H1 (cell line): Measurements from ENCODE around the gene GEMIN7. TPM values are rescaled to one million over a fixed set of nuclear protein-coding genes. Genes with fewer than 3 reads are reported as not detected.

Experiments
- ATF2 ChIP-seq: IDR thresholded peaks from 2 replicates; pipeline ENCODE4 v1.6.1; 2012; ENCODE audit warnings: low read length, inconsistent platforms
- BCL11A ChIP-seq, 2 experiments: IDR thresholded peaks; one replicate each; pipeline ENCODE4 v1.6.1; 2011; ENCODE audit warnings: low read depth in 2 of 2, low read length in 2 of 2, mild to moderate bottlenecking in 2 of 2
- CBX5 ChIP-seq: fragments of 300-800, 300-1000 bp; sonication (generic); IDR thresholded peaks from 2 replicates; pipeline ENCODE4 v1.7.1; 2016; ENCODE audit warnings: antibody characterized with exemption, low read length, low read depth
- CEBPB ChIP-seq: IDR thresholded peaks from 2 replicates; pipeline ENCODE4 v1.6.1; 2012; ENCODE audit warnings: low read depth, low read length
- CHD1 ChIP-seq: IDR thresholded peaks from 2 replicates; pipeline ENCODE4 v1.6.1; 2012; ENCODE audit warnings: low read depth, low read length, improper control_type of control experiment
- EZH2 ChIP-seq: fragments of 200-600 bp; sonication (generic); IDR thresholded peaks from 2 replicates; pipeline ENCODE4 v1.7.1; 2012; ENCODE audit warnings: low read depth, mild to moderate bottlenecking, moderate library complexity, low read length, inconsistent platforms; ENCODE audit not compliant: severe bottlenecking
- GABPA ChIP-seq: IDR thresholded peaks from 2 replicates; pipeline ENCODE4 v1.6.1; 2011; ENCODE audit warnings: mild to moderate bottlenecking, low read length, moderate library complexity, borderline replicate concordance; ENCODE audit not compliant: insufficient read depth
- GTF2F1 ChIP-seq: IDR thresholded peaks from 2 replicates; pipeline ENCODE4 v1.6.1; 2012; ENCODE audit warnings: low read depth, low read length, improper control_type of control experiment, borderline replicate concordance
- HDAC2 ChIP-seq, 2 experiments: fragments of 300-600 bp in 1 of 2; sonication (generic) in 1 of 2; IDR thresholded peaks; 2 replicates each; pipeline ENCODE4 v1.6.1; 2011 to 2012; ENCODE audit warnings: low read depth in 2 of 2, low read length in 2 of 2, mild to moderate bottlenecking in 2 of 2, moderate library complexity in 2 of 2, borderline replicate concordance in 1 of 2, inconsistent platforms in 1 of 2
- HDAC6 ChIP-seq: IDR thresholded peaks from one replicate; pipeline ENCODE4 v1.7.1; 2012; ENCODE audit warnings: low read depth, mild to moderate bottlenecking, inconsistent platforms, low read length, moderate library complexity
- KDM5A ChIP-seq: fragments of 200-600 bp; IDR thresholded peaks from 2 replicates; pipeline ENCODE4 v1.7.1; 2012; ENCODE audit warnings: mild to moderate bottlenecking, low read length, inconsistent platforms, mixed read lengths
- MAFK ChIP-seq: IDR thresholded peaks from 2 replicates; pipeline ENCODE4 v1.6.1; 2012; ENCODE audit warnings: low read depth, mild to moderate bottlenecking, improper control_type of control experiment, low read length
- MAX ChIP-seq: IDR thresholded peaks from 2 replicates; pipeline ENCODE4 v1.6.1; 2012; ENCODE audit warnings: inconsistent platforms
- NANOG ChIP-seq: IDR thresholded peaks from 2 replicates; pipeline ENCODE4 v1.6.1; 2011; ENCODE audit warnings: low read length, low read depth, mild to moderate bottlenecking, inconsistent platforms; ENCODE audit not compliant: insufficient read depth, poor library complexity, severe bottlenecking
- NRF1 ChIP-seq: IDR thresholded peaks from 2 replicates; pipeline ENCODE4 v1.6.1; 2011; ENCODE audit warnings: mild to moderate bottlenecking, low read depth, low read length, improper control_type of control experiment
- RFX5 ChIP-seq: IDR thresholded peaks from 2 replicates; pipeline ENCODE4 v1.6.1; 2011; ENCODE audit warnings: low read depth, low read length, improper control_type of control experiment, borderline replicate concordance
- RXRA ChIP-seq: IDR thresholded peaks from 2 replicates; pipeline ENCODE4 v1.6.1; 2011; ENCODE audit warnings: low read depth, mild to moderate bottlenecking, low read length, moderate library complexity; ENCODE audit not compliant: insufficient read depth
- SIRT6 ChIP-seq: IDR thresholded peaks from one replicate; pipeline ENCODE4 v1.7.1; 2012; ENCODE audit warnings: low read length, inconsistent platforms
- TCF12 ChIP-seq: IDR thresholded peaks from 2 replicates; pipeline ENCODE4 v1.6.1; 2011; ENCODE audit warnings: low read depth, mild to moderate bottlenecking, low read length
- TEAD4 ChIP-seq: IDR thresholded peaks from 2 replicates; pipeline ENCODE4 v1.6.1; 2012; ENCODE audit warnings: low read depth, low read length, inconsistent platforms, mixed read lengths
- USF2 ChIP-seq: IDR thresholded peaks from 2 replicates; pipeline ENCODE4 v1.6.1; 2011; ENCODE audit warnings: low read length, improper control_type of control experiment
- polyA plus RNA-seq, 7 experiments: library from polyadenylated mRNA; depleted of rRNA in 3 of 7; stranded (reverse) in 5 of 7; unstranded in 2 of 7; fragments of >200 nt in 5 of 7; fragments of 200-250 nt in 2 of 7; gene quantifications; 1 replicate in 5 of 7; 2 replicates in 1 of 7; 4 replicates in 1 of 7; pipeline versions ENCODE4 v1.2.1 to v1.2.3, GENCODE V29; 2011 to 2013; ENCODE audit warnings: missing spikeins in 2 of 7, mixed read lengths in 2 of 7
- total RNA-seq: library from RNA; stranded (reverse); fragmentation: NEBNext Ultra II Directional; extraction: Animal tissue kit (Norgen Biotek cat#: 25700); gene quantifications from 2 replicates; pipeline ENCODE4 v1.2.1, GENCODE V29; 2021

The GEMIN7 gene
- total and polyA plus RNA-seq, 2 of the 8 experiments (the other 6 are each of a cell fraction or from before 2014, with no cell fraction given) = 48.0 to 91.6 TPM

GRCh38 chr19:45091031-45091923 lies 12.2 kb downstream of the GEMIN7 start (continued):
- TF ChIP-seq RXRA = no peak
- TF ChIP-seq HDAC6 = no peak
- TF ChIP-seq MAX = peak; percentile 84
- no peak for TF ChIP-seq EZH2
- TF ChIP-seq TCF12 = no peak
- TF ChIP-seq CEBPB = no peak
- no peak for TF ChIP-seq GTF2F1
- TF ChIP-seq CHD1 = no peak
- TF ChIP-seq USF2 = peak; percentile 54
- peak; percentile 39; the same call in 1 of the 2 replicates for TF ChIP-seq TEAD4
- TF ChIP-seq CBX5 = no peak
- TF ChIP-seq GABPA = no peak
- no peak for TF ChIP-seq ATF2
- TF ChIP-seq SIRT6 = no peak
- no peak for TF ChIP-seq RFX5
- no peak for TF ChIP-seq NRF1
- no peak for TF ChIP-seq KDM5A
- TF ChIP-seq BCL11A (IDR thresholded peaks at IDR 0.05; ENCODE audit: low read depth in 2 of 2, low read length in 2 of 2) = no peak
- TF ChIP-seq HDAC2 (IDR thresholded peaks at IDR 0.05; ENCODE audit: borderline replicate concordance in 1 of 2, low read depth in 2 of 2, low read length in 2 of 2) = no peak
- TF ChIP-seq MAFK = no peak
- no peak for TF ChIP-seq NANOG
